ENCODE data around the gene ADCY7.

DNA sequence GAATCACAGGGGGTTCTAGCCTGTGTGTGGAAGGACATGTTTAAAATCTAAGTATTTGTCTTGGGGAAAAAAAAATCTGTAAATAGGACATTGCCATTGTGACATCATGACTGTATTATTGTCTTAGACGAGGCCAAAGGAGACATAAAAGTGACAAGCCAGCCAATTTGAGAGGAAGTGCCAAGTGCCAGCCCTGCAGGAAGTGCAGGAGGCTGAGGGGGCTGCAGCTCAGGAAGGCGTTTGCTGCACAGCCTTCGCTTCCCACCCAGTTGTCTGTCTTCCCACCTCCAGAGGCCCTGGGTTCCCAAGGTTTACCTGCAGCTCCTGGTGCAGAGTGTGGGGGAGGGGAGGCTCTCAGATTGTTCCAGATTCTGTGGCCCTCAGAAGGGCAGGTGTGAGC lies 1.3 kb downstream of the ADCY7 start:
- TF ChIP-seq, protein P1, sequence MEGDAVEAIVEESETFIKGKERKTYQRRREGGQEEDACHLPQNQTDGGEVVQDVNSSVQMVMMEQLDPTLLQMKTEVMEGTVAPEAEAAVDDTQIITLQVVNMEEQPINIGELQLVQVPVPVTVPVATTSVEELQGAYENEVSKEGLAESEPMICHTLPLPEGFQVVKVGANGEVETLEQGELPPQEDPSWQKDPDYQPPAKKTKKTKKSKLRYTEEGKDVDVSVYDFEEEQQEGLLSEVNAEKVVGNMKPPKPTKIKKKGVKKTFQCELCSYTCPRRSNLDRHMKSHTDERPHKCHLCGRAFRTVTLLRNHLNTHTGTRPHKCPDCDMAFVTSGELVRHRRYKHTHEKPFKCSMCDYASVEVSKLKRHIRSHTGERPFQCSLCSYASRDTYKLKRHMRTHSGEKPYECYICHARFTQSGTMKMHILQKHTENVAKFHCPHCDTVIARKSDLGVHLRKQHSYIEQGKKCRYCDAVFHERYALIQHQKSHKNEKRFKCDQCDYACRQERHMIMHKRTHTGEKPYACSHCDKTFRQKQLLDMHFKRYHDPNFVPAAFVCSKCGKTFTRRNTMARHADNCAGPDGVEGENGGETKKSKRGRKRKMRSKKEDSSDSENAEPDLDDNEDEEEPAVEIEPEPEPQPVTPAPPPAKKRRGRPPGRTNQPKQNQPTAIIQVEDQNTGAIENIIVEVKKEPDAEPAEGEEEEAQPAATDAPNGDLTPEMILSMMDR (IDR thresholded peaks at IDR 0.05) = no peak
- TF ChIP-seq POLR2A (IDR thresholded peaks at IDR 0.05) = no peak

All from ovary (tissue), 3 donors.